Tibial artery (tissue), 4 donors: ENCODE measurements around the gene MIGA2.

Experiments
- DNase-seq, 2 donors: peaks; one replicate each; pipeline ENCODE4 v3.0.0-alpha.2; 2019
- H3K27ac ChIP-seq, 2 donors: fragments of 200-600 bp; sonication (generic) in 1 of 2; 1 replicate in 1 of 2; 2 replicates in 1 of 2; pipeline ENCODE4 v1.5.1; 2018 to 2019; ENCODE audit warnings: mild to moderate bottlenecking in 1 of 2
- H3K27me3 ChIP-seq, 2 donors: fragments of 200-600 bp; sonication (generic) in 1 of 2; one replicate each; pipeline versions ENCODE4 v1.5.1 to v1.6.0; 2016 to 2019
- H3K36me3 ChIP-seq, 3 donors: fragments of 200-600 bp; sonication (generic) in 2 of 3; one replicate each; pipeline ENCODE4 v1.5.1; 2016 to 2019; ENCODE audit warnings: mild to moderate bottlenecking in 2 of 3
- H3K4me1 ChIP-seq, 4 donors: fragments of 200-600 bp; sonication (generic) in 2 of 4; 1 replicate in 3 of 4; 2 replicates in 1 of 4; pipeline ENCODE4 v1.5.1; 2016 to 2019
- H3K4me3 ChIP-seq, 2 donors: fragments of 200-600 bp; sonication (generic) in 1 of 2; 1 replicate in 1 of 2; 2 replicates in 1 of 2; pipeline ENCODE4 v1.5.1; 2018 to 2019; ENCODE audit warnings: mild to moderate bottlenecking in 2 of 2
- H3K9me3 ChIP-seq, 3 donors: fragments of 200-600 bp; sonication (generic) in 1 of 3; one replicate each; pipeline ENCODE4 v1.5.1; 2016 to 2019
- CTCF ChIP-seq, 2 experiments: fragments of 200-600 bp in 1 of 2; fragments of 450-650 bp in 1 of 2; IDR thresholded peaks; one replicate each; pipeline ENCODE4 v1.5.1; 2017 to 2019; ENCODE audit warnings: antibody characterized with exemption in 2 of 2, mild to moderate bottlenecking in 1 of 2, moderate library complexity in 1 of 2
- intact Hi-C: fragments of 100-400 bp; cut with DNase I; formaldehyde crosslinking; loops from one replicate; pipeline ENCODE4 v1.15.0; 2023; ENCODE audit warnings: low total_unique reads

Gene MIGA2, protein sequence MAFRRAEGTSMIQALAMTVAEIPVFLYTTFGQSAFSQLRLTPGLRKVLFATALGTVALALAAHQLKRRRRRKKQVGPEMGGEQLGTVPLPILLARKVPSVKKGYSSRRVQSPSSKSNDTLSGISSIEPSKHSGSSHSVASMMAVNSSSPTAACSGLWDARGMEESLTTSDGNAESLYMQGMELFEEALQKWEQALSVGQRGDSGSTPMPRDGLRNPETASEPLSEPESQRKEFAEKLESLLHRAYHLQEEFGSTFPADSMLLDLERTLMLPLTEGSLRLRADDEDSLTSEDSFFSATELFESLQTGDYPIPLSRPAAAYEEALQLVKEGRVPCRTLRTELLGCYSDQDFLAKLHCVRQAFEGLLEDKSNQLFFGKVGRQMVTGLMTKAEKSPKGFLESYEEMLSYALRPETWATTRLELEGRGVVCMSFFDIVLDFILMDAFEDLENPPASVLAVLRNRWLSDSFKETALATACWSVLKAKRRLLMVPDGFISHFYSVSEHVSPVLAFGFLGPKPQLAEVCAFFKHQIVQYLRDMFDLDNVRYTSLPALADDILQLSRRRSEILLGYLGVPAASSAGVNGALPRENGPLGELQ

GRCh38 chr9:129036241-129036922 is at the start of gene MIGA2:
MIGA2 (plus strand) TSS chr9:129036626; CDS start chr9:129040595, 3,969 bp downstream.
- H3K4me3 ChIP-seq, result peak within 1 kb of the TSS; percentile 87 to 100
- TF ChIP-seq CTCF (IDR thresholded peaks at IDR 0.05), result peak in 1 of 2 experiments; percentile 26
- peaks cover 0 to 29% (median 18%) of the 10 kb centered on the region in 4 donors for H3K4me1 ChIP-seq
- DNase-seq, result peak; percentile 99
- peaks cover 7 to 11% (median 11%) of the 10 kb centered on the region in 3 donors for H3K36me3 ChIP-seq
- intact Hi-C loops, result no loop called here
- peak within 1 kb of the TSS; percentile 74 to 90 for H3K27ac ChIP-seq
- H3K9me3 ChIP-seq, result no peaks in the 10 kb centered on the region
- no peaks in the 10 kb centered on the region for H3K27me3 ChIP-seq

DNA sequence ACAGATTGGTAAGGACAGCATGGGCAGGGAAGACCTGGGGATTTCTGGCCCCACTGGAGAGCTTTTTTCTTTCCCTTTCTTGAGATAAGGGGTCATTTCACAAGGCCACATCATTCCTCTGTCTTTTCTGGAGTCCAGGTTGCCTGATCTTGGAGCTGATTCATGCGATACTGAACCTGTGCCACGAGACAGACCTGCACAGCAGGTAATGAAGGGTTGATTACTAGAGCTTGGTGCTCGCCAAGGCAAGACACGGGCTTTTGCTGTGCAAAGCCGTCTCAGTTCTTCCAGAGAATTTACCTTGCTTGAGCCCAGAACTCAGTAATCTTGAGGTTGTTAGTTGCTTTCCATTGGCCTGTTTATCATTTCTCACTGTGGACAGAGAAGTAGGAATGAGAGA is 49.8 kb upstream of the MIGA2 start:
- H3K4me1 ChIP-seq, result peaks cover 0 to 13% (median 7%) of the 10 kb centered on the region in 4 donors
- no peak overlapping the region for H3K4me3 ChIP-seq
- peaks cover 40 to 94% (median 71%) of the 10 kb centered on the region in 3 donors for H3K36me3 ChIP-seq
- TF ChIP-seq CTCF (IDR thresholded peaks at IDR 0.05), result no peak
- no peaks in the 10 kb centered on the region for H3K9me3 ChIP-seq
- intact Hi-C loops, result no loop called here
- DNase-seq, result no peak
- H3K27me3 ChIP-seq, result no peaks in the 10 kb centered on the region
- H3K27ac ChIP-seq, result no peak overlapping the region

DNA sequence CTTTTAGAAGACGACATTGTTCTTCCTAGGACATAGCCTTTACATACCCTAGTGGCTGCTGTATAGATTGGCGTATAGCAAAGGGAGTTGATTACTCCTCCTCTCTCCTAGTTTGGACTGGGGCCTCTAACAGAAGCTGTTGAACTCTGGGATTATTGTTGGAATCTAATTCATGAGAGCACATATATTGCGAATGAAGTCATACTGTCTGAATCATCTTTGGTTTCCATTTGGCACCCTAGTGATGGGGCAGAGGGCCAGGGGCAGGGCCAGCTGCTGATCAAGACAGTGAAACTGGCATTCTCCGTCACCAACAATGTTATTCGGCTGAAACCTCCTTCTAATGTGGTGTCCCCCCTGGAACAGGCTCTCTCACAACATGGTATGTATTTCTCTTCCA is 48.6 kb upstream of the MIGA2 start:
- Histone ChIP-seq H3K27me3 (no peaks in the 10 kb centered on the region), H3K36me3 (peaks cover 29 to 94% (median 65%) of the 10 kb centered on the region in 3 donors), H3K27ac (peak overlapping the region; percentile 31 to 62), H3K9me3 (no peaks in the 10 kb centered on the region), H3K4me3 (peak overlapping the region in 1 of 2 donors; percentile 17), H3K4me1 (peaks cover 0 to 13% (median 7%) of the 10 kb centered on the region in 4 donors)
- peak; percentile 57 to 81 for DNase-seq
- intact Hi-C loops, result no loop called here
- no peak for TF ChIP-seq CTCF (IDR thresholded peaks at IDR 0.05)

- peaks cover 39 to 97% (median 69%) of the 10 kb centered on the region in 3 donors for H3K36me3 ChIP-seq
- intact Hi-C loops, result no loop called here
- H3K27ac ChIP-seq, result no peak overlapping the region
Observed at GRCh38 chr9:128992995-128993394, 43.4 kb upstream of the MIGA2 start.

More at GRCh38 chr9:128992995-128993394, 43.4 kb upstream of the MIGA2 start:
- no peaks in the 10 kb centered on the region for H3K27me3 ChIP-seq
- no peak for TF ChIP-seq CTCF (IDR thresholded peaks at IDR 0.05)
- no peak overlapping the region for H3K4me3 ChIP-seq
- H3K4me1 ChIP-seq, result peaks cover 0 to under 1% (median 0%) of the 10 kb centered on the region in 4 donors
- no peaks in the 10 kb centered on the region for H3K9me3 ChIP-seq
- DNase-seq, result no peak
